ENCODE measurements around the gene HBA2. TPM values are rescaled to one million over a fixed set of nuclear protein-coding genes. Genes with fewer than 3 reads are reported as not detected.

HBA2 gene
- total RNA-seq, 2 donors from 2014 or later: 3.5 to 64.9 TPM

DNA sequence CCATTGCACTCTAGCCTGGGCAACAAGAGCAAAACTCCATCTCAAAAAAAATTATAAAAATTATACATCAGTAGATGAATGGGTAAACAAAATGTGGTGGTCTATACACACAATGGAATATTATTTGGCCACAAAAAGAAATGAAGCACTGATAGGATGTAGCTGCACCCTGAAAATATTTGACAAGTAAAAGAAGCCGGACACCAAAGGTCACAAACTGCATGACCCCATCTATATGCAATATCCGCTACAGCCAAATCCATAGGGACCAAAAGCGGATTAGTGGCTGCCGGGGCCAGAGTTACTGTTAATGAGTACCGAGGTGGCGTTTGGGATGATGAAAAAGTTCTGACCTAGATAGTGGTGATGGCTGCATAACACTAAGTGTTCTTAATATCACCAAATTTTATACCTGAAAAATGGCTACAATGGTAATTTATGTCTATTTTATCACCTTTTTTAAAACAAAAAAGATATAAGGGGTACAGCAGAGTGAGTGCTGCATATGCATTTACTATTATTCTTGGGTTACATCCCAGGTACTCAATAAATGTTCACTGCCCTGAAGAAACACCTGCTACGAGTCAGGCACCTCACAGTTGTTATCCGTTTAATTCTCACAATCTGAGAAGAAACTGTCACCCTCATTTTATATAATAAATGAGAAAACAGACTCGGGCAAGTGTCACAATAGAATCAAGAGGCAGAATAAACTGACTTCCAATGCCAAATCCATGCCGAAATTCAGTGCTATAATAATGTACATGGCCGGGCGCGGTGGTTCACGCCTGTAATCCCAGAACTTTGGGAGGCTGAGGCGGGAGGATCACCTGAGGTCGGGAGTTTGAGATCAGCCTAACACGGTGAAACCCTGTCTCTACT lies 6.8 kb downstream of the HBA2 start:
- H3K4me1 ChIP-seq: peaks cover 11% of the 10 kb centered on the region
- no peaks in the 10 kb centered on the region for H3K9me3 ChIP-seq
- no peak for DNase-seq
- intact Hi-C loops (cut with DNase I): loop anchor here (5.0 kb wide), 1 partner anchor 72 kb away; no protein-coding TSS in a partner anchor
- TF ChIP-seq, protein P1, sequence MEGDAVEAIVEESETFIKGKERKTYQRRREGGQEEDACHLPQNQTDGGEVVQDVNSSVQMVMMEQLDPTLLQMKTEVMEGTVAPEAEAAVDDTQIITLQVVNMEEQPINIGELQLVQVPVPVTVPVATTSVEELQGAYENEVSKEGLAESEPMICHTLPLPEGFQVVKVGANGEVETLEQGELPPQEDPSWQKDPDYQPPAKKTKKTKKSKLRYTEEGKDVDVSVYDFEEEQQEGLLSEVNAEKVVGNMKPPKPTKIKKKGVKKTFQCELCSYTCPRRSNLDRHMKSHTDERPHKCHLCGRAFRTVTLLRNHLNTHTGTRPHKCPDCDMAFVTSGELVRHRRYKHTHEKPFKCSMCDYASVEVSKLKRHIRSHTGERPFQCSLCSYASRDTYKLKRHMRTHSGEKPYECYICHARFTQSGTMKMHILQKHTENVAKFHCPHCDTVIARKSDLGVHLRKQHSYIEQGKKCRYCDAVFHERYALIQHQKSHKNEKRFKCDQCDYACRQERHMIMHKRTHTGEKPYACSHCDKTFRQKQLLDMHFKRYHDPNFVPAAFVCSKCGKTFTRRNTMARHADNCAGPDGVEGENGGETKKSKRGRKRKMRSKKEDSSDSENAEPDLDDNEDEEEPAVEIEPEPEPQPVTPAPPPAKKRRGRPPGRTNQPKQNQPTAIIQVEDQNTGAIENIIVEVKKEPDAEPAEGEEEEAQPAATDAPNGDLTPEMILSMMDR (IDR thresholded peaks at IDR 0.05): no peak
- H3K4me3 ChIP-seq: no peak overlapping the region
- H3K36me3 ChIP-seq: no peaks in the 10 kb centered on the region
- H3K27ac ChIP-seq: no peak overlapping the region
- H3K9ac ChIP-seq (ENCODE audit: low read depth in 2 of 2, low read length in 2 of 2): no peak overlapping the region
- H3K27me3 ChIP-seq: peaks cover 56% of the 10 kb centered on the region

DNA sequence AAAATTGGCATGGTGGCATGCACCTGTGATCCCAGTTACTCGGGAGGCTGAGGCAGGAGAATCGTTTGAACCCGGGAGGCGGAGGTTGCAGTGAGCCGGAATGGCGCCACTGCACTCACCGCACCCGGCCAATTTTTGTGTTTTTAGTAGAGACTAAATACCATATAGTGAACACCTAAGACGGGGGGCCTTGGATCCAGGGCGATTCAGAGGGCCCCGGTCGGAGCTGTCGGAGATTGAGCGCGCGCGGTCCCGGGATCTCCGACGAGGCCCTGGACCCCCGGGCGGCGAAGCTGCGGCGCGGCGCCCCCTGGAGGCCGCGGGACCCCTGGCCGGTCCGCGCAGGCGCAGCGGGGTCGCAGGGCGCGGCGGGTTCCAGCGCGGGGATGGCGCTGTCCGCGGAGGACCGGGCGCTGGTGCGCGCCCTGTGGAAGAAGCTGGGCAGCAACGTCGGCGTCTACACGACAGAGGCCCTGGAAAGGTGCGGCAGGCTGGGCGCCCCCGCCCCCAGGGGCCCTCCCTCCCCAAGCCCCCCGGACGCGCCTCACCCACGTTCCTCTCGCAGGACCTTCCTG lies 7.5 kb downstream of the HBA2 start, which contains the start of gene HBQ1:
Gene HBQ1, plus strand, starts transcription at position 359 of the 575 bp plus-strand sequence. Its CDS starts 28 bp downstream, at position 387.
- Histone ChIP-seq H3K4me1 (peaks cover 11% of the 10 kb centered on the region), H3K27me3 (peaks cover 48% of the 10 kb centered on the region), H3K36me3 (no peaks in the 10 kb centered on the region), H3K9ac (ENCODE audit: low read depth in 2 of 2, low read length in 2 of 2) (peak within 1 kb of the TSS in 1 of 2 donors; percentile 30), H3K4me3 (peak within 1 kb of the TSS; percentile 20), H3K9me3 (no peaks in the 10 kb centered on the region), H3K27ac (no peak within 1 kb of the TSS)
- intact Hi-C loops (cut with DNase I): loop anchor here (5.0 kb wide), 1 partner anchor 73 kb away; no protein-coding TSS in a partner anchor
- TF ChIP-seq, protein P1 (IDR thresholded peaks at IDR 0.05): peak; percentile 23
- DNase-seq: no peak

DNA sequence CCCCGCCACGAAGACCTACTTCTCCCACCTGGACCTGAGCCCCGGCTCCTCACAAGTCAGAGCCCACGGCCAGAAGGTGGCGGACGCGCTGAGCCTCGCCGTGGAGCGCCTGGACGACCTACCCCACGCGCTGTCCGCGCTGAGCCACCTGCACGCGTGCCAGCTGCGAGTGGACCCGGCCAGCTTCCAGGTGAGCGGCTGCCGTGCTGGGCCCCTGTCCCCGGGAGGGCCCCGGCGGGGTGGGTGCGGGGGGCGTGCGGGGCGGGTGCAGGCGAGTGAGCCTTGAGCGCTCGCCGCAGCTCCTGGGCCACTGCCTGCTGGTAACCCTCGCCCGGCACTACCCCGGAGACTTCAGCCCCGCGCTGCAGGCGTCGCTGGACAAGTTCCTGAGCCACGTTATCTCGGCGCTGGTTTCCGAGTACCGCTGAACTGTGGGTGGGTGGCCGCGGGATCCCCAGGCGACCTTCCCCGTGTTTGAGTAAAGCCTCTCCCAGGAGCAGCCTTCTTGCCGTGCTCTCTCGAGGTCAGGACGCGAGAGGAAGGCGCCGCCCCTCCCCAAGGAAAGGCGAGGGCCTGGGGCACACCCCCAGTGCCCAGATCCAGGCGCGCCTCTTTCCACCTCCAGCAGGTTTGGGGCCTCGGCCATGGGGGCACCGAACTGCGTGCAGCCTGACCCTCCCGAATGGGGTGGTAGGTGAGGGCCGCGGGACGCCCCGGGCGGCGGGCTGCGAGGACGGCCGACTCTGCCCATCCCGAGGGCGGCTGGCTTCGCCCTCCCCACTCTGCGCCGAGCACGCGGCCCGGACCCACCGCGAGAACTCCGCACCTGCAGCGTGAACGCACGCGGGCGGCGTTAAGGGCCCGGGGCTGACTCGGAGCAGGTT lies 8.2 kb downstream of the HBA2 start:
- Histone ChIP-seq H3K9me3 (no peaks in the 10 kb centered on the region), H3K27ac (no peak overlapping the region), H3K4me3 (peak overlapping the region; percentile 20), H3K27me3 (peaks cover 45% of the 10 kb centered on the region), H3K36me3 (no peaks in the 10 kb centered on the region), H3K4me1 (peaks cover 11% of the 10 kb centered on the region), H3K9ac (ENCODE audit: low read depth in 2 of 2, low read length in 2 of 2) (peak overlapping the region in 1 of 2 donors; percentile 30)
- DNase-seq: no peak
- intact Hi-C loops (cut with DNase I): loop anchor here (5.0 kb wide), 1 partner anchor 74 kb away; no protein-coding TSS in a partner anchor
- TF ChIP-seq, protein P1 (IDR thresholded peaks at IDR 0.05): no peak

DNA sequence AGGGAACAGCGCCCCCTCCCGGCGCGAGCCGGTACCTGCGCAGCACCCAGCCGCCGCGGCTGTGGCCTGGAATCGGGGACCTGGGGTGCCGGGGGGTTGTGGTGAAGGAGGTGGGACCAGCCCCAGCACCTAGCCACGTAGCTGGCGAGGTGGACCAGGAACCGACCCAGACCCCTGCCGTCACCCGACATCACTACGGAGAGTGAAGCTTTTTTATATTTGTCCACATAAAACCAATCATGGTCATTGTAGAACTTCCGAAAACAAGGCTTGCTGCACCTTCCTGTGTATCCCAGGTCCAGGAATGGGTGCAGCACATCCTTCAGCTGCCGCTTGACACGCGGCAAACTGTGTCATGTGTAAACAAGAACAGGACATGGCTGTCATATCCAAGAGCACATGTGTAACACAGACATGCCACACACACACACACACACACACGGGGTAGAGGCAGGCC lies 8.9 kb downstream of the HBA2 start:
- H3K27ac ChIP-seq: no peak overlapping the region
- no peaks in the 10 kb centered on the region for H3K9me3 ChIP-seq
- TF ChIP-seq, protein P1 (IDR thresholded peaks at IDR 0.05): peak; percentile 98
- no peak overlapping the region for H3K4me3 ChIP-seq
- DNase-seq: peak; percentile 79
- no peaks in the 10 kb centered on the region for H3K36me3 ChIP-seq
- peak overlapping the region in 1 of 2 donors; percentile 12 for H3K9ac ChIP-seq (ENCODE audit: low read depth in 2 of 2, low read length in 2 of 2)
- peaks cover 45% of the 10 kb centered on the region for H3K27me3 ChIP-seq
- intact Hi-C loops (cut with DNase I): loop anchor here (5.0 kb wide), 1 partner anchor 74 kb away; no protein-coding TSS in a partner anchor
- H3K4me1 ChIP-seq: peaks cover 11% of the 10 kb centered on the region

Measured in colonic mucosa (tissue), 4 donors.